HG03097 (cell line): ENCODE measurements around the gene SH3PXD2A.
A peak's percentile ranks its signal among the peaks of the same experiment; 100 is the strongest.
"Not testable (repeated sequence)": the region's sequence is repeated elsewhere in the genome, so short reads cannot be mapped to it uniquely, and the experiment has no call there.

Experiments
- ATAC-seq: cut with Tn5 transposase; IDR thresholded peaks from one replicate; pipeline ENCODE4 v1.9.1; 2021; ENCODE audit not compliant: unreplicated experiment, low FRiP score

The SH3PXD2A gene

GRCh38 chr10:103816431-103816830, 38.9 kb downstream of the SH3PXD2A start:
- ATAC-seq, result no peak

GRCh38 chr10:103814626-103815370, 40.6 kb downstream of the SH3PXD2A start:
- no peak for ATAC-seq

GRCh38 chr10:103814105-103814504, 41.3 kb downstream of the SH3PXD2A start:
- no peak for ATAC-seq

GRCh38 chr10:103813312-103813711, 42.1 kb downstream of the SH3PXD2A start:
- not testable (repeated sequence) for ATAC-seq

- ATAC-seq, result no peak
Measured at GRCh38 chr10:103812432-103812831, 42.9 kb downstream of the SH3PXD2A start.

GRCh38 chr10:103812004-103812403, 43.4 kb downstream of the SH3PXD2A start:
- ATAC-seq, result no peak

GRCh38 chr10:103811463-103811862, 43.9 kb downstream of the SH3PXD2A start:
- no peak for ATAC-seq

GRCh38 chr10:103808780-103809179, 46.6 kb downstream of the SH3PXD2A start:
- no peak for ATAC-seq

- no peak for ATAC-seq
Measured at GRCh38 chr10:103807996-103808395, 47.4 kb downstream of the SH3PXD2A start.

GRCh38 chr10:103806395-103807187, 48.8 kb downstream of the SH3PXD2A start:
- no peak for ATAC-seq

GRCh38 chr10:103805781-103806180, 49.6 kb downstream of the SH3PXD2A start:
- ATAC-seq, result no peak

- ATAC-seq, result no peak
Measured at GRCh38 chr10:103804871-103805270, 50.5 kb downstream of the SH3PXD2A start.

- ATAC-seq, result no peak
Measured at GRCh38 chr10:103803941-103804340, 51.4 kb downstream of the SH3PXD2A start.

GRCh38 chr10:103802637-103803353, 52.6 kb downstream of the SH3PXD2A start:
- no peak for ATAC-seq

- ATAC-seq, result no peak
Measured at GRCh38 chr10:103802081-103802480, 53.3 kb downstream of the SH3PXD2A start.

GRCh38 chr10:103800789-103801540, 54.4 kb downstream of the SH3PXD2A start:
- peak; percentile 83 for ATAC-seq

GRCh38 chr10:103800089-103800488, 55.3 kb downstream of the SH3PXD2A start:
- ATAC-seq, result no peak

- no peak for ATAC-seq
Measured at GRCh38 chr10:103799341-103799740, 56.0 kb downstream of the SH3PXD2A start.

GRCh38 chr10:103798511-103798910, 56.9 kb downstream of the SH3PXD2A start:
- ATAC-seq, result no peak

- no peak for ATAC-seq
Measured at GRCh38 chr10:103797857-103798256, 57.5 kb downstream of the SH3PXD2A start.
